ENCODE results near the gene NODAL.

DNA sequence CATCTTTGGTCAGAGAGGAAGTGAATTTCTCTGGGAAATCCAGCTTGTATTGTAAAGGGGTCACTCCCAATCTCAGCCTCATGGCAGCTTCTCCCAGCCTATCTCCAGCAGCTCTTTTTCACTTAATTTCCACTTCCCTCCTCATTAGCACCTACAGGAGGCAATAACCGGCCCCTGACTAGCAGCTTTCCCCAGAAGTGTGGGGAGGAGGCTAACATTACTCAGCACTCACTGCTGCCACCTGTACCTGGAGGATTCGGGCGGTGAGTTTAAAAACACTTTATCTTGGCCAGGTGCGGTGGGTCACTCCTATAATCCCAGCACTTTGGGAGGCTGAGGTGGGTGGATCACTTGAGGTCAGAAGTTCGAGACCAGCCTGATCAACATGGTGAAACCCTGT is 3.8 kb downstream of the NODAL start:
- TF ChIP-seq JUN (CRISPR knock-in tag; IDR thresholded peaks at IDR 0.05) (no peak), CTCF (IDR thresholded peaks at IDR 0.05) (no peak), MAX (CRISPR knock-in tag; IDR thresholded peaks at IDR 0.05) (no peak), MXD4 (CRISPR knock-in tag; IDR thresholded peaks at IDR 0.05; ENCODE audit: borderline replicate concordance) (no peak), ZBTB43 (CRISPR knock-in tag; IDR thresholded peaks at IDR 0.05) (no peak), ZBTB21 (CRISPR knock-in tag; IDR thresholded peaks at IDR 0.05; ENCODE audit: borderline replicate concordance) (no peak), ZNF425 (CRISPR knock-in tag; conservative IDR thresholded peaks at IDR 0.05) (no peak), NR1H2 (CRISPR knock-in tag; IDR thresholded peaks at IDR 0.05) (no peak), GABPB1 (CRISPR knock-in tag; IDR thresholded peaks at IDR 0.05) (no peak)

Data from WTC11 (cell line).